GM06990 (cell line): ENCODE measurements around the gene DACT2.

Experiments used
- DNase-seq: peaks from one replicate; pipeline ENCODE4 v3.0.0-alpha.2; 2011; ENCODE audit not compliant: insufficient read length; ENCODE audit errors: extremely low read depth
- H3K27me3 ChIP-seq: replicated peaks from 2 replicates; pipeline ENCODE4 v1.6.0; 2011; ENCODE audit warnings: low read length; ENCODE audit not compliant: control insufficient read depth, insufficient read depth
- H3K36me3 ChIP-seq: 2 replicates; pipeline ENCODE4 v1.5.1; 2011; ENCODE audit warnings: low read length; ENCODE audit not compliant: control insufficient read depth, insufficient read depth
- H3K4me3 ChIP-seq: replicated peaks from 2 replicates; pipeline ENCODE4 v1.5.1; 2011; ENCODE audit warnings: low read depth, mild to moderate bottlenecking, control low read depth, low read length
- TF ChIP-seq, protein P1 (sequence below): IDR thresholded peaks from 2 replicates; pipeline ENCODE4 v1.5.1; 2011; ENCODE audit warnings: low read length, control low read depth, mild to moderate bottlenecking, inconsistent platforms; ENCODE audit not compliant: insufficient read depth, poor library complexity, severe bottlenecking

Gene DACT2

DNA sequence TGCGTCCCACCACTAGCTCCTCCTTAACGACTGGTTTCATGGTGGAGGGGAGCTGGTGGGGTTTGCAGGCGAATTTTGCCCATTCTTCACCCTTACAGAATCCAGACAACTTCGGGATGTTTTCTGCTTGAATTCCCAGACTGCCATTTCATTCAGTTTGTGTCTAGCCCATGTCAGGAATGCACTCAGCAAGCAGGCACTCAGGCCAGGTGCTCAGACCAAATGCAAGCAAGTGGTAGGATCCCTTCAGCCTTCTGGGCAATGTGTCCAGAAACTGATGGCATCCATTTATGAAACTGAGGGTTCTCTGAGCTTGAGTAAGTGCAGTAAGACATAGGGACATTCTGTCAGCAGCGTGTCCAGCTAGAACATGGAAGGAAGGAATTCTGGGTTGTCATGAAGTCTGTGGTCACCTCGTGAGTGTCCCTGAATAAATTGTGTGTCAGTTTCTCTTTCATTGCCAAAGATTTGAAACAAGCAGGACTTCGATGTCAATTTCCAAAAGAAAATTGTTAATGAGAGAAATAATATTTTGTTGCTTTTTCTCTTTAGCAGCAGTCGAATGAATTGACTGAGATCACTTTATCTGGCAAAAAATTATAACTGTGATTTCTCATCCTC lies 21.8 kb upstream of the DACT2 start:
- TF ChIP-seq, protein P1, sequence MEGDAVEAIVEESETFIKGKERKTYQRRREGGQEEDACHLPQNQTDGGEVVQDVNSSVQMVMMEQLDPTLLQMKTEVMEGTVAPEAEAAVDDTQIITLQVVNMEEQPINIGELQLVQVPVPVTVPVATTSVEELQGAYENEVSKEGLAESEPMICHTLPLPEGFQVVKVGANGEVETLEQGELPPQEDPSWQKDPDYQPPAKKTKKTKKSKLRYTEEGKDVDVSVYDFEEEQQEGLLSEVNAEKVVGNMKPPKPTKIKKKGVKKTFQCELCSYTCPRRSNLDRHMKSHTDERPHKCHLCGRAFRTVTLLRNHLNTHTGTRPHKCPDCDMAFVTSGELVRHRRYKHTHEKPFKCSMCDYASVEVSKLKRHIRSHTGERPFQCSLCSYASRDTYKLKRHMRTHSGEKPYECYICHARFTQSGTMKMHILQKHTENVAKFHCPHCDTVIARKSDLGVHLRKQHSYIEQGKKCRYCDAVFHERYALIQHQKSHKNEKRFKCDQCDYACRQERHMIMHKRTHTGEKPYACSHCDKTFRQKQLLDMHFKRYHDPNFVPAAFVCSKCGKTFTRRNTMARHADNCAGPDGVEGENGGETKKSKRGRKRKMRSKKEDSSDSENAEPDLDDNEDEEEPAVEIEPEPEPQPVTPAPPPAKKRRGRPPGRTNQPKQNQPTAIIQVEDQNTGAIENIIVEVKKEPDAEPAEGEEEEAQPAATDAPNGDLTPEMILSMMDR, result no peak

DNA sequence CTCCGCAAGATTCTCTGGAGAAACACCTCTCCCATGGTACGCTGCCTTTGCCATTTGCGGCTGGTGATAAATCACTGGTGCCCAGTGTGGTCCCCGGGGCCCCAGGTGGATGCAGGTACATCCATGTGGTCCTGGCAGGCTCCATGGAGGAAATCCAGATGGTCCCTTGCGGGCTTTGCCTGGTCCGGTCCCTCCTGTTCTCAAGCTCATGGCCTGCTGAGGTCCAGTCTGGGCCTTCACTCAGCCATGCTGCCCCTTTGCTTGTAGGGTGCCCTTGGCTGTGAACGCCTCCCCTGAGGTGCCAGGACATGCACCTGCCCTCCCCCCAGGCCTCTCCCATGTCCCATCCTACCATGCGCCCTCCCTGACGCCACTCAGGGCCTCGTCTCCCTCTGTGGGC lies 21.2 kb upstream of the DACT2 start:
- TF ChIP-seq, protein P1, result no peak
- H3K36me3 ChIP-seq, result no peaks in the 10 kb centered on the region
- DNase-seq, result no peak
- H3K27me3 ChIP-seq, result no peaks in the 10 kb centered on the region
- no peak overlapping the region for H3K4me3 ChIP-seq

More for the DNA sequence above, 21.8 kb upstream of the DACT2 start:
- H3K27me3 ChIP-seq, result no peaks in the 10 kb centered on the region
- DNase-seq, result no peak
- H3K4me3 ChIP-seq, result no peak overlapping the region
- no peaks in the 10 kb centered on the region for H3K36me3 ChIP-seq

DNA sequence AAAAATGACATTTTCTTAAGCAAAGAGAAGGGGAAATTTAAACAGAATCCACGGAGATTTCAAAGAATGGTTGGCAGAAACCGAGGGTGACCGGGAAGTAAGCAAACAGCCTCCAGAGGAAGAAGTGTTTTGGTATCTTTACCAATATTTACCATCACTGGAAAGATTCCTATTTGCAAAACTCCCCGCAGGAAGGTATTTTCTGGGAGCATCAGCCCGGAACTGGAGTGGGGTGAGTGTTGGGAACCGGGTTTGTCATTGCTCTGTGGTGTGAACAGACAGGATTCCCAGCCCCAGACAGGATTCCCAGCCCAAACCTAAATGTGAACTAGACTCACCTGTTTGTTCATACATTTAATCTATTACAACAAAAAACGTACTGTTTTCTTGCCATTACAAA lies 19.2 kb upstream of the DACT2 start:
- TF ChIP-seq, protein P1, result no peak
- H3K4me3 ChIP-seq, result no peak overlapping the region
- no peak for DNase-seq
- no peaks in the 10 kb centered on the region for H3K36me3 ChIP-seq
- no peaks in the 10 kb centered on the region for H3K27me3 ChIP-seq

DNA sequence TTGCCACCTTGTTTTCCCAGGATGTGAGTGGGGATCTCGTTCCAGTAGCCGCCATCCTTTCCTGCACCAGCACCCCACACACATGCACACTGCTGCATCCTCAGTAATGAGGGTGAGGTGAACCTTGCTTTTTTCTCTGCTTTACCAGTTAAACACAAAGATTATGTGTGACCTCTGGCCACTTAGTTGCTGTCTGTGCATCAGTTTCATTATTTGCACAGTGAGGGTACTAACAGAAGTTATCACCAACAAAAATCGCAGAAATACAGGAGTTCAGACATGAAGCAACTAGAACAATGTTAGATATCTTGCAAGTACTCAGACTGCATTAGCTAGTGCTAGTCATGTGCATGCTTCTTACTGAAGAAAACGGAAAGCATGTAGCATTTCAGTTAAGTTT lies 17.4 kb upstream of the DACT2 start:
- TF ChIP-seq, protein P1, result no peak
- Histone ChIP-seq H3K36me3 (no peaks in the 10 kb centered on the region), H3K27me3 (no peaks in the 10 kb centered on the region), H3K4me3 (no peak overlapping the region)
- no peak for DNase-seq

DNA sequence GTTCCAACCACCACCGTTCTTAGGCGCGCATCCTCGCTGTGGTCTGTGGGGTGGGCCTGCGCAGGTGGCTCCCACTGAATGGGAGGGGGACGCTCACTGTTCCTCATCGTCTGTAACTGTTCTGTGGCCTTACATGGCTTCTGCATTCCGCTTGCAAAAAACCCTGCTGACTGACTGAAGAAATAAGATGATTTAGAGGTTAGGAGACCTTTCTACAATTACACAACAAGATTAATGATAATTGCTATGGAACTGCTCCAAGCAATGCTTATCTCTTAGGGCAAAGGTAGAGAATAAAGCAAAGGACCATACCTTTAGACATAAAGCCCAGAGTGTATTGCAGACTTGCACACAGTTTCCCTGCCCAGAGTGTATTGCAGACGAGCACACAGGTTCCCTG lies 14.4 kb upstream of the DACT2 start:
- no peaks in the 10 kb centered on the region for H3K27me3 ChIP-seq
- H3K36me3 ChIP-seq, result no peaks in the 10 kb centered on the region
- TF ChIP-seq, protein P1, result no peak
- no peak for DNase-seq
- H3K4me3 ChIP-seq, result no peak overlapping the region

DNA sequence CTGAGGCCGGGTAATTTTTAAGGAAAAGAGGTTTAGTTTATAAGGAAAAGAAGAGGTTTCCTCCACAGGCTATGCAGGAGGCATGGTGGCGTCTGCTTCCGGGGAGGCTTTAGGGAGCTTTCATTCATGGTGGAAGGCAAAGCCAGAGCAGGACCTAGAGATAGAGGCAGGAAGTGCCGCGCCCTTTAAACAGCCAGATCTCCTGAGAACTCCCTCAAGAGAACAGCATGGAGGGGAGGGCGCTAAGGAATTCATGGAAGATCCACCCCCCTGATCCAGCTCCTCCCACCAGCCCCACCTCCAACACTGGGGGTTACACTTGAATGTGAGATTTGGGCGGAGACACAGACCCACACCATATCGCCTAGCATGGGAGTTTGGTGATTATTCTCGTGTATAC lies 13.9 kb upstream of the DACT2 start:
- DNase-seq, result no peak
- Histone ChIP-seq H3K36me3 (no peaks in the 10 kb centered on the region), H3K4me3 (no peak overlapping the region), H3K27me3 (no peaks in the 10 kb centered on the region)
- TF ChIP-seq, protein P1, result no peak
